Pulmonary artery endothelial cell (primary cell): ENCODE data around the gene KRTAP12-4. TPM values are rescaled to one million over a fixed set of nuclear protein-coding genes. Genes with fewer than 3 reads are reported as not detected.
"Not testable (repeated sequence)": the region's sequence is repeated elsewhere in the genome, so short reads cannot be mapped to it uniquely, and the experiment has no call there.

Source experiments
- DNase-seq: peaks from one replicate; pipeline ENCODE4 v3.0.0-alpha.2; 2011; ENCODE audit warnings: low read depth, low spot score
- total RNA-seq: library from RNA; depleted of rRNA; stranded (reverse); fragments of >200 nt; gene quantifications from 2 replicates; pipeline ENCODE4 v1.2.3, GENCODE V29; 2014

KRTAP12-4 gene, protein sequence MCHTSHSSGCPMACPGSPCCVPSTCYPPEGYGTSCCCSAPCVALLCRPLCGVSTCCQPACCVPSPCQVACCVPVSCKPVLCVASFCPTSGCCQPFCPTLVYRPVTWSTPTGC
- total RNA-seq: not detected in 2 replicates

DNA sequence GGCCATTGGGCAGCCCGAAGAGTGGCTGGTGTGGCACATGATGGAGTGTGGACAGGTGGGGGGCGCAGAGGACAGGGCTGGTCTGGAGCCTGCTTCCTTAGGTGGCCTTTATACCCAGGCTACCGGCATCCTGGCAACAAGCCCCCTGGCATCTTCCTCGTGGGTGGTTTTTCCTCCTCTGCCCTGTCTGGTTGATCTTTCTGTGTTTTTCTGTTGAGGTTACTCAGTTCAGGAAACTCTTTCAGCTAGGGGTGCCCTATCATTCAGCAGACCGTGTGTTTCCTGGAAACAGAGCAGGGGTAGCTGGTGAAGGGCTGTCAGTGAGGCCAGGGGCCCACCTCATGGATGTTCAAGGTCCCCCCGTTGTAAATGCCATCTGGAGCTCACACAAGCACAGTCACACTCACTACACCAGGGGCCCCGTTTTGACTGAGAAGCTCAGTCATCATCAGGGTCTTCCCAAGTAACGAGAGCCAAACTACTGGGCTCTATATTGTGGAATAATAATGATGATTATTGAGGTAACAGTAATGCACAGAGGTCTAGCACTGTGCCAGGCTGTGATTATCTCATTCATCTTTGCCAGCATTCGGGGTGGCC lies at the start of gene KRTAP12-4:
TSS of gene KRTAP12-4 (minus strand) at position 84 of the 600 bp plus-strand sequence. CDS start at position 39, 45 bp downstream.
- DNase-seq: no peak

DNA sequence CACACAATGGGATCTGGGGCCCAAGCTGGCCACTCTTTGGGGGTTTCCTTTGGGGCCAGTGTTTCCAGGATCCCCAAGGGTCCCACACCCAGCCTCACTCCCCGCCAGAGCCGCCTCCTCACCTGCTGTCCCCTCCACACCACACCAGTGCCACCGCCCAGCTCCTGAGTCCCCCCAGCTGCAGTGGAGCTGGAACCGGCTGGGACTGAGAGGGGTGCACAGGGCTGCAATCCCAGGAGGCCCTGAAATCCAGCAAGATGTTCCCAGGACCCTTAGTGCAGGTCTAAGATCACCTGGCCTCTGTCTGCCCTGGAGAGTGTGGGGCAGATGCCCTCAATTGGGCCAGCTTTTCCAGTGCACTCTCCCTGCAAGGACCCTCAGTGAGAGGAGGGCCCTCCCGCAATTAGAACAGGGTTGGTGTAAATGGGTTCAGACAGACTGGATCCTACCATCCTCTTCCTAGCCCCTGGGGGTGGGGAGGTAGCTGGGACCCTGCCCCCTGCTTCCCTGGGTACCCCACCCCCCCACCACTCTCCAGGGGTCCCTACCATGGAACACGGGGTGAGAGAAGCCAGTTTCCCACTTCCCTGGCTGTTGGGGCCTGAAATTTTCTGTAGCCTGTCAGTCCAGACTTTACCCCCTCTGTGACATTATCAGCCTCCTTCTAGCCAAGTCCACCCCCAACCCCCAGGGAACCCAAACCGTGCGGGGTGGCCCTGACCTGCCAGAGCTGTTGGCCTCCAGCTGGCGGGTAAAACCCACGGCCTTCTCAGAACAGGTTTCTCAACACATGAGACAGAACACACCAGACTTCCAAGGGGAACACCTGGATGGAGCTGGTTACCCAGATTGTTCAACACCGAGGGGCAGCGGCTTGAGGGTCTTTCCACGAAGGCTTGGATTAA lies 49.5 kb upstream of the KRTAP12-4 start:
- no peak for DNase-seq

DNA sequence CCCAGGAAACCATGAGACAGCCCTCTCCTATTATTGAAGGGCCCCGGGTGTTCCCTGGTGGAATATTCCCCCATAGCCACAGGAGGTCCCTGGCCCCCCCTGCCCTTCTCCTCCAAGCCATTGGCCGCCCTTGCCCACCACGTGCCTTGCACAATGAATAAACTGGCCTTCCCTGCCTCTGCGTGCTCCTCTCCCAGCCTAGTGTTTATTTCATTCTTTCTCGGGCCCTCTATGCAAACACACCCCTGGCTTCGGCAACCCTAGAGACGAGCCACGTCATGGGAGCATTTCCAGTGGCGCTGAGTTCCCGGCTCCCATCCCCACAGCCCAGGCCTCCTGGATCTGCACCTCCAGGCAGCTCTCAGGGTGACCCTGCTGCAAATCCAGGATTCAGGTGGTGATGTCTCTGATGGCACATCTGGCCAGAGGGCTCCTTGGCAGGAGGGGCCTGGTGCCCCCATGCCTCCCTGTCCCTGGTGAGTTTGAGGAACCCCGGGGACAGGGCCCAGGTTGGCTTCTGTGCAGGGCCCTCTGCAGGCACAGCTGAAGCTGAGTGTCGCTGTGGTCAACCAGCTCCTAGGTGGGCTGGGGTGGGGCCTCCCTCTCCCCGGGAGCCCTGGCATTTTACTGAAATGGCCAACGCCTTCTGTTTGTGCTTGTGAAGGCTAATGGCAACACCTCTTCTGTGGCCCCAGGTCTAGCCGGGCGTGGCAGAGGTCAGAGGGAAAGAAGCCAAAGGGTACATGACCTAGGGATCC lies 48.7 kb upstream of the KRTAP12-4 start:
- no peak for DNase-seq

DNA sequence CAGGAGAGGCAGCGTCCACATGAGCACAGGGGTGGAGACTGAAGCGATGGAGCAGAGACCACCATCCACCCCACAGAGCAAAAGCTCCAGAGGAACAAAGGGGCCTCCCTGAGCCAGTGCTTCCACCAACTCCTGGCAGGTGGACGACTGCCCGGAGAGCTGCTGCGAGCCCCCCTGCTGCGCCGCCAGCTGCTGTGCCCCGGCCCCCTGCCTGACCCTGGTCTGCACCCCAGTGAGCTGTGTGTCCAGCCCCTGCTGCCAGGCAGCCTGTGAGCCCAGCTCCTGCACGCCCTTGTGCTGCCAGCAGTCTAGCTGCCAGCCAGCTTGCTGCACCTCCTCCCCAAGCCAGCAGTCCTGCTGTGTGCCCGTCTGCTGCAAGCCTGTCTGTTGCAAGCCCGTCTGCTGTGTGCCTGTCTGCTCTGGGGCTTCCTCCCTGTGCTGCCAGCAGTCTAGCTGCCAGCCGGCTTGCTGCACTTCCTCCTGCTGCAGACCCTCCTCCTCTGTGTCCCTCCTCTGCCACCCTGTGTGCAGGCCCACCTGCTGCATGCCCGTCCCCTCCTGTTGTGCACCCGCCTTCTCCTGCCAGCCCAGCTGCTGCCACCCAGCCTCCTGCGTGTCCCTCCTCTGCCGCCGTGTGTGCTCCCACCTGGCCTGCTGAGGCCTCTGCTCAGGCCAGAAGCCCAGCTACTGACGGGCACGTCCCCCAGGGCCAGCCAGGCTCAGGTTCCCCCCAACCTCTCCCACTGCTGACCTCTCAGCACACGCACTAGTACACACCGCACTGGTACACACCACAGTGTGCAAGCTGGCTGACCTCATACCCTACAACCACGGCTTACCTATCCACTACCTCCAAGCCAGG lies 47.9 kb upstream of the KRTAP12-4 start:
- DNase-seq: no peak

DNA sequence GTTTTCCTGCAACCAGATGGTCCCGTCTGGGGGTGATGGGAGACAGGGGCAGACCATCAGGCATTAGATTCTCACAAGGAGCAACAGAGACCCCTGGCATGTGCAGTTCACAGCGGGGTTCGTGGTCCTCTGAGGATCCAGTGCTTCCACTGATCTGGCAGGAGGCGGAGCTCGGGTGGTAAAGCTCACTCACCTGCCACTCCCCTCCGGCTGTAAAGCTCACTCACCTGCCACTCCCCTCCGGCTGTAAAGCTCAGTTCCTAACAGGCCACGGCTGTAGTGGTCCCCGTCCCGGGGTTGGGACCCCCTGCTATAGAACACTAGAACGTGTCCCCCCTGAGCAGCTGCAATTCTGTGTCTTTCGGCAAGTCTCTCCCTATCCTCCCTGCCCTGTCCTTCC lies 47.1 kb upstream of the KRTAP12-4 start:
- no peak for DNase-seq

DNA sequence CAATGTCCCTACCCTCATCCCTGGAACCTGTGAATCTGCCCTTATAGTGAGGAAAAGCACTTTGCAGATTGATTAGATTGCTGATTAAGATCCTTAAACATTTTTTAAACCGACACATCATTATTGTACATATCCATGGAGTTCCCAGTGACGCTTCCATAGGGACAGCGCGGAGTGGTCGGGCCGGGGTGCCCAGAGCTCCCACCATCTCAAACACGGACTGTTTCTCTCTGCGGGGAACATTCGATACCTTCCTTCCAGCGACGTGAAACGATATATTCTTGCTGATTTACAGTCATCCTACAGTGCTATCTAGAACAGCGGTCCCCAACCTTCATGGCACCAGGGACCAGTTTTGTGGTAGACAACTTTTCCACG lies 46.6 kb upstream of the KRTAP12-4 start:
- DNase-seq: no peak

DNA sequence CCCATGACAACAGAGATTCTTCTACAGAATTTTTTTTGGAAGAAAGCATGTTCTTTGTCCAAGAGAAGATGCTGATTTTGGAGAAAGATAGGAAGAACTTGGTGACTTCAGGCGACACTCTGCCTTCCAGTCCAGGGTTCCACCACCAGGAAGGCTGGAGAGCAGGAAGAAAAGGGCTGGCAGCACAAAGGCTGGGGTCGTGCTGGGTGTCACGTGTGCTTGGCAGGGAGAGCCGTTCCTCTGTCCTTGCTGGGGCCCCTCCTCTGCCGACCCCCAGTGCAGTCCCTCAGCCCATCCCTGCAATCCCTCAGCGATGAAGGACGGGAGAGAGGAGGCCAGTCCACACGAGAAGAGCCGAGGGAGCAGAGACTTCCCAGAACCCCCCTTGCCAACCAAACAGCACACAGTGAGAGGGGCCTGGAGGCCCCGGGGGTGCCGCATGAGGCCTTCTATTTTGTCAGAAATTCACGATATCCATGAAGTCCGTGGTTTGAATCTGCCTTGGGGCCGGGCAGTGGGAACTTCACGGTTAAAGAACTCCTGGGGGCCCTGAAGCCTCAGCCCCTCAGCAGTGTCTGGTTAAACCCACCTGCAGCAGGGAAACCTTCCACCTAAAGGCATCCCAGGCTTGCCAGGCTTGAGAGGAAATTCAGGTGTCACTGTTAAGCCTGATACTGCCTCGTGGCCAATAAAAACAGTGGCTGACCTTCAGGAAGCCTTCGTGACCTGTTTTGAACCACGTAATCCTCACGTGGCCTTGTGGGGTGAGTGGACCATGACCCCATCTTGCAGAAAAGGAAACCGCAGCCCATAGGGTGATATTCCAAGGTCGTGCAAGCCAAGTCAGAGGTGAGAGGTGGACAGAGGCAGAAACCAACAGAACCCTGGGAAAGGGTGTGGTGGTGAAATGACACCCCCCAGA lies 45.9 kb upstream of the KRTAP12-4 start:
- DNase-seq: no peak

DNA sequence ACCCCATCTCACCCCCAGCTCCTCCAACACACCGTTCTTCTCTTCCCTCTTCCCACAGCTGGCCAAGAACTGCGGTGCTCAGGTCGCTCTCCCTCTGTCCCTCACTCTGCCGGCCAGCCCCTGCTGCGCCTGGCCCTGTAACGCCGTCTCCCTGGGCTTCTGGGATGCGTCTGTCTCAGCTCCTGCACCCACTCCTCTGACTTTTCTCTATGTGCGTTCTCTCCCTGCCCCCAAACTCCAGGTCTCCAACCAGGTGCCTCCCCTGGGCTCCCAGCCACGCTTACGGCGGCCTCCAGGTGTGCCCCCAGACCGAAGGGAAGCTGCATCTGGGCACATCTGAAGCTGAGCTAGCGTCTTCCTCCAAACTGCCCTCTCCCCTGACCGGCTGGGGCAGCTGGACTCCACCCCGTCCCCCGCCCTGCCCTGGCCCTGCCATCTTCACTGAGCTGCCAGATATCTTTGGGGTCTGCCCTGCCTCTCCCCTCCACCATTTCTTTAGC lies 45.1 kb upstream of the KRTAP12-4 start:
- DNase-seq: no peak

DNA sequence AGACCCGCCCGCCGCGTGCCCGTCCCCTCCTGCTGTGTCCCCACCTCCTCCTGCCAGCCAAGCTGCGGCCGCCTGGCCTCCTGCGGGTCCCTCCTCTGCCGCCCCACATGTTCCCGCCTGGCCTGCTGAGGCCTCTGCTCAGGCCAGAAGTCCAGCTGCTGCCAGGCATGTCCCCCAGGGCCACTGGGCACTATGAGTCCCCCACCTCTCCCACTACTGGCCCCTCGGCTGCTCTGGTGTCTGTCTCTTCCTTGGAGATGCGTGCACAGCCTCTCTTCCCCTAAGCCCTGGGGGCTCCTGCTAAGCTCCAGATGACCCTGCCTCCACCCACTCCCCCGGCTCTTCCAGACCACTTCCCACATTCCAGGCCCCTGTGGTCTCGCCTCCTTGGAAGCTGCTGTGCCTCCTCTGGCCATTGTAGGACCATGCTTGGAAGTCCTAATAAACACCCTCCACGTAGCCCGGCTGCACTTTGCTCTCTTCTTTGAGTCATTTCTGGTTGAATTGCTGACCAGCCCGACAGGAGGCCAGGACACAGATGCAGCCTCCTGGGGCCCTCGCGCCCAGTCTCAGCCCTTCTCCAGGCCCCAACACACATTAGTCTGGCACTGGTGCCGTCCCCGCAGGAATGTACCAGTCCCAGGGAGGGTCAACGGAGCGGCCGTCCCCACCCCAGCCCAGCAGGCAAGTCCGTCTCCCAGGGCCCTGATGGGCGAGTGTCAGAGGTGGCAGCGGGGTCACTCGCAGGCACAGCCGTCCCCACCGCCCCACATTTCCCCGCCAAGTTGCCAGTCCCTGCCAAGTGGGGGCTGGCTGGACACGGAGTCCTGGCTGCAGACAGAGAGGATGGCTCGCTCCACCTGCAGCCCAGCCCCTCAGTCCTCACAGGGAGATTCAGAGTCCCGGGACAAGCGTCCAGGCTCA lies 43.6 kb upstream of the KRTAP12-4 start:
- DNase-seq: no peak

DNA sequence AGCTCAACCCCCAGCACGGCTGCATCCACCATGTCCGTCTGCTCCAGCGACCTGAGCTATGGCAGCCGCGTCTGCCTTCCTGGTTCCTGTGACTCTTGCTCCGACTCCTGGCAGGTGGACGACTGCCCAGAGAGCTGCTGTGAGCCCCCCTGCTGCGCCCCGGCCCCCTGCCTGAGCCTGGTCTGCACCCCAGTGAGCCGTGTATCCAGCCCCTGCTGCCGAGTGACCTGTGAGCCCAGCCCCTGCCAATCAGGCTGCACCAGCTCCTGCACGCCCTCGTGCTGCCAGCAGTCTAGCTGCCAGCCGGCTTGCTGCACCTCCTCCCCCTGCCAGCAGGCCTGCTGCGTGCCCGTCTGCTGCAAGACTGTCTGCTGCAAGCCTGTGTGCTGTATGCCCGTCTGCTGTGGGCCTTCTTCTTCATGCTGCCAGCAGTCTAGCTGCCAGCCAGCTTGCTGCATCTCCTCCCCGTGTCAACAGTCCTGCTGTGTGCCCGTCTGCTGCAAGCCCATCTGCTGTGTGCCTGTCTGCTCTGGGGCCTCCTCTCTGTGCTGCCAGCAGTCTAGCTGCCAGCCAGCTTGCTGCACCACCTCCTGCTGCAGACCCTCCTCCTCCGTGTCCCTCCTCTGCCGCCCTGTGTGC lies 42.8 kb upstream of the KRTAP12-4 start, which contains the start of gene KRTAP10-12:
TSS of gene KRTAP10-12 (plus strand) at position 1 of the 639 bp plus-strand sequence. CDS start at position 31, 30 bp downstream.
- DNase-seq: not testable (repeated sequence)

DNA sequence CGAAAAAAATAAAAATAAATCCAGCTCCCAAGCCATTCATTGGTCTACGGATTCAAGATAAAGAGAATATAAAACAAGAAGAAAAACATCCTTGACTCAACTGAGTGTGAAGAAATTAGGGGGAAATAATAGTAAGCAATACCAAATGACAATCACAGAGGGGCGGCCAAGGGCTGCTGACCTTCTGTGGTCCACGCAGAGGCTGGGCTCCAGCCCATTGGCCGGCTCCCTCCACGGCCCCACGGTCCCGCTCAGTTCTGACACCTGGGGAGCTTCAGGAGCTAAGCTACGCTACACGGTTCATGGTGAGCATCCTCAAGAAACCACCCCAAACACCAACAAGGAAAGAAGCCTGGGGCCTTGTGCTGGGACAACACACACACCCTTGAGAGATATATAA lies 42.1 kb upstream of the KRTAP12-4 start:
- DNase-seq: no peak

DNA sequence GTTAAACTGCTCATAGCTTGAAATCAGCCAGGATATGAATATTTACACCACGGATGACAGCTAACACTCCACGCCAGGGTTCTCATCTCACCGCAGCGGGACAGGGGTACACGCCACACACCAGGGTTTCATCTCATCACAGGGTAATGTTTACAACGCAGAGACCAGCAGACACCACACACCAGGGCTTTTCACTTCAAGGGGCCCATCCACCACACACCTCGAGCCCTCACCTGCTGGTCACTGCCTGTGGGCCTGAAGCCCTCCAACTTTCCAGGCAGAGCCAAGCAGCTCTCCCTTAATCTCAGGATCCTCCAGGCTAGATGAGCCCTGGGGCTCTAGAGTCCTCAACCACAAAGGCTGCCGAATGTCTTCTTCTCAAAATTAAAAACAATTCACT lies 41.2 kb upstream of the KRTAP12-4 start:
- DNase-seq: no peak

DNA sequence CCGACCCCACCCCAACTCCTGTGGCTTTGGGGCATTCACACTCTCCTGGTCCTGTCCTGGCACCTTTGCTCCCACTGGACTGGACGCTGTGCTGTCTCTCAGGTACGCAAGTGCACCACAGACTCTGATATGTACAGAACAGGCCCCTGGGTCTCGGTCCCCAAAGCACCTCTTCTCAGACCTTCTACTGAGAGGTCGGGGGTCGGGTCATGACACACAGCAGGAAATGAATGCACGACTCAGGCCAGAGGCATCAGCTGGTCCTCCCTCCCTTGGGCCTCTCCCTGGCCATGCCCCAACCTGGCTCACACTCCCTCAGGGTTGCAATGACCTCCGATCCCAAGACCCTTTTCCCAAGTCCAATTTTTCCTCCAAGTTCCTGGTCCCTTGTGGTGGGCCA lies 40.7 kb upstream of the KRTAP12-4 start:
- no peak for DNase-seq

DNA sequence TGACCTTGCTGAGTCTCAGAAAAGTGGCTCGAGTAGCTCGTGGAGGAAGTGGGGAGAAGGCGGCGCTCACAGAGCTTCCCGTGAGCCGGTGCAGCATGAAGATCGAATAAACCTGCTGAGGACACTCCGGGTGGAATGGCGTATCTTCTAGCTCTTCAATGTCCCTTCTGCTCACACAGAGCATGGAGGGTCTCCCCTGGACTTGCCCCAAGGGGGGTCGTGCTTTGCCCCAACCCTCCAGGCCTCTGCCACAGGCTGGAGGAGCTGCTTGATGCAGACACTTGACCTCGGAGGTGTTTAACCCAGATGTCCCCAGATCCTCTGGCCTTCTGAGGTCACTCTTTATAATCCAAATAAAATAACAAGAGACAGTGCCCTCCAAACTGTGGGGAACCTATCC lies 40.3 kb upstream of the KRTAP12-4 start:
- DNase-seq: no peak

DNA sequence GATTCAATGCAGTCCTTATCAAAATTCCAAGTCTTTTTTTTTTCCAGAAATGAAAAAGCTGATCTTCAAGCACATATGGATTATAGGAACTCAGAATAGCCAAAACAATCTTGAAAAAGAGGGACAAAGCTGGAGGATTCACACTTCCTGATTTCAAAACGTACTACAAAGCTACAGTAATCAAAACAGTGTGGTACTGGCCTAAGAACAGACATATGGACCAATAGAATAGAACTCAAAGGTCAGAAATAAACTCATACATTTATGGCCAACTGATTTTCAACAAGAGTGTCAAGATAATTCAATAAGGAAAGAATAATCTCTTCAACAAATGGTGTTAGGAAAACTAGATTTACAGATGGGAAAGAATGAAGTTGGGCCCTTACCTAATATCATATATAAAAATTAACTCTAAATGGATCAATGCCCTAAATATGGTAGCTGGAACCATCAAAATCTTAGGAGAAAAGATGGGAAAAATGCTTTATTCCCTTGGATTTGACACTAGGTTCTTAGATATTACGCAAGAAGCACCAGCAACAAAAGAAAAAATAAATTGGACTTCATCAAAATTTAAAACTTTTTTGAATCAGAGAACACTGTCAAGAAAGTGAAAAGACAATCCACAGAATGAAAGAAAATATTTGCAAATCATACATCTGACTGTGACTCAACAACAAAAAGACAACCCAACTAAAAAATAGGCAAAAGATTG lies 38.5 kb upstream of the KRTAP12-4 start:
- no peak for DNase-seq

DNA sequence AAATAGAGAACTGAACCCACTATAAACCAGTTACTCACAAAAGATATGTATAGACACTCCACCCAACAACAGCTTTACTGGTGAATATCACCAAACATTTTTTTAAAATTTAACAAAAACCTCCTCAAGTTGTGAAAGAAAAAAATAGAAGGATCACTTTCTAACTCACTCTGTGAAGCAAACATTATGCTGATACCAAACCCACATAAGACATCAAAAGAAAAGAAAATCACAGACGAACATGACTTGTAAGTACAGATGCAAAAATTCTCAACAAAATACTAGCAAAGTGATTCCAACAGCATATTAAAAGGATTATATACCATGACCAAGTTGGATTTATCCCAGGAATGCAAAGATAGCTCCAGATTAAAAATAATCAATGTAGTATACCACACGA lies 37.2 kb upstream of the KRTAP12-4 start:
- no peak for DNase-seq

DNA sequence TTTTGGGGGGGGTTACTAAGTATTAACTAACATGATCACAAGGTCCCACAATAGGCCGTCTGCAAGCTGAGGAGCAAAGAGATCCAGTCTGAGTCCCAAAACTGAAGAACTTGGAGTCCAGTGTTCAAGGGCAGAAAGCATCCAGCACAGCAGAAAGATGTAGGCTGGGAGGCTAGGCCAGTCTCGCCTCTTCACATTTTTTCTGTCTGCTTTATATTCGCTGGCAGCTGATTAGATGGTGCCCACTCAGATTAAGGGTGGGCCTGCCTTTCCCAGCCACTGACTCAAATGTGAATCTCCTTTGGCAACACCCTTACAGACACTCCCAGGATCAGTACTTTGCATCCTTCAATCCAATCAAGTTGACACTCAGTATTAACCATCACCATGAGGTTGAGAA lies 35.3 kb upstream of the KRTAP12-4 start:
- DNase-seq: not testable (repeated sequence)
